Uterus (tissue), 4 donors: ENCODE measurements around the gene CAMK2D. TPM values are rescaled to one million over a fixed set of nuclear protein-coding genes. Genes with fewer than 3 reads are reported as not detected.
"Not testable (repeated sequence)": the region's sequence is repeated elsewhere in the genome, so short reads cannot be mapped to it uniquely, and the experiment has no call there.

Experiments used
- DNase-seq, 2 donors: peaks; one replicate each; pipeline ENCODE4 v3.0.0-alpha.2; 2019 to 2020
- H3K27ac ChIP-seq, 2 donors: fragments of 200-600 bp; sonication (generic); 1 replicate in 1 of 2; 2 replicates in 1 of 2; pipeline ENCODE4 v1.5.1; 2016 to 2018
- H3K27me3 ChIP-seq, 2 donors: fragments of 200-600 bp; sonication (generic); one replicate each; pipeline ENCODE4 v1.5.1; 2018 to 2019; ENCODE audit warnings: control low read depth in 1 of 2
- H3K36me3 ChIP-seq, 2 donors: fragments of 200-600 bp; sonication (generic); one replicate each; pipeline ENCODE4 v1.5.1; 2019; ENCODE audit warnings: control low read depth in 1 of 2
- H3K4me1 ChIP-seq, 2 donors: fragments of 200-600 bp; sonication (generic); one replicate each; pipeline ENCODE4 v1.5.1; 2018 to 2019; ENCODE audit warnings: control low read depth in 1 of 2
- H3K4me3 ChIP-seq, 2 donors: fragments of 200-600 bp; sonication (generic); 1 replicate in 1 of 2; 2 replicates in 1 of 2; pipeline ENCODE4 v1.5.1; 2018 to 2019; ENCODE audit warnings: mild to moderate bottlenecking in 1 of 2
- H3K9me3 ChIP-seq, 2 donors: fragments of 200-600 bp; sonication (generic); one replicate each; pipeline ENCODE4 v1.5.1; 2019; ENCODE audit warnings: control low read depth in 1 of 2
- POLR2A ChIP-seq, 2 donors: fragments of 450-650 bp; IDR thresholded peaks; one replicate each; pipeline ENCODE4 v1.6.1; 2016; ENCODE audit warnings: antibody characterized with exemption in 2 of 2, mild to moderate bottlenecking in 1 of 2, moderate library complexity in 1 of 2
- intact Hi-C: fragments of 100-400 bp; cut with DNase I; formaldehyde crosslinking; loops from one replicate; pipeline ENCODE4 v1.15.1; 2023; ENCODE audit warnings: low total_unique reads
- total RNA-seq, 4 donors: library from RNA; depleted of rRNA in 3 of 4; stranded (reverse); fragments of >200 nt in 3 of 4; gene quantifications; one replicate each; pipeline versions ENCODE4 v1.1.0 to v1.2.4, GENCODE V29; 2014 to 2023
- TF ChIP-seq, protein P1 (sequence below), 4 experiments: fragments of 200-600 bp in 2 of 4; fragments of 450-650 bp in 2 of 4; sonication (generic) in 2 of 4; IDR thresholded peaks; one replicate each; pipeline ENCODE4 v1.5.1; 2016 to 2019; ENCODE audit warnings: antibody characterized with exemption in 4 of 4, mild to moderate bottlenecking in 2 of 4, moderate library complexity in 1 of 4
- donor health status: DM: yes; HTN: yes; CAD: no.

Gene CAMK2D
- total RNA-seq: 10 to 100 TPM; 41.5 to 95.3 (median 54.3) TPM

DNA sequence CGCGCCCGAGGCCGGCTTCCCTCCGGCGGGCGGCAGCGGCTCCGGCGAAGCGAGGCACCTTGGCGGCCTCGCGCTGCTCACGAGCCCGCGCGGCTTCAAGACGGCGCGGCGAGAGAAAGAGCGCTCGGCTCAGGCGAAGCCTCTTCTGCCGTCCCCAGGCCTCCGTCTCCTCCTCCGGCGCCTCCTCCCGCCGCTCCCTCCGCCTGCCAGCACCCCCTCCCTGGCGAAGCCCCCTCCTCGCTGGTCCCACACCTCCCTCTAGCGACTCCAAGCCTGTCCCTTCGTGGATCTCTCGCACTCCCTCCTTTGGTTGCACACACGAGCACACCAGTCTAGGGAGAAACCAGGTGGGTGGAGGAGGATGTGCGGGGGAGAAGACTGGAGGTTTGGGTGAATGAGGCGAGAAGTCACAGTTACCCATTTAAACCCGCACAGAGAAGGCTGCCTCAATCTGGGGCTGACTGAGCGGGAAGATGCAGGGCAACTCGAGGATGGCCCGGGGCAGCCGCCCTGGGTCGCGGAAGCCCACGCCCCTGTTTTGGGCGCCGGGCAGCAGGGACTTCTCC is at the start of gene CAMK2D:
Gene CAMK2D (minus strand): TSS at position 119 of the 566 bp plus-strand sequence. CDS start 670 bp downstream, outside the sequence.
- peak within 1 kb of the TSS; percentile 97 to 100 for H3K27ac ChIP-seq
- H3K27me3 ChIP-seq: no peaks in the 10 kb centered on the region
- peak within 1 kb of the TSS; percentile 68 to 92 for H3K4me3 ChIP-seq
- DNase-seq: peak; percentile 87 to 89
- TF ChIP-seq, protein P1, sequence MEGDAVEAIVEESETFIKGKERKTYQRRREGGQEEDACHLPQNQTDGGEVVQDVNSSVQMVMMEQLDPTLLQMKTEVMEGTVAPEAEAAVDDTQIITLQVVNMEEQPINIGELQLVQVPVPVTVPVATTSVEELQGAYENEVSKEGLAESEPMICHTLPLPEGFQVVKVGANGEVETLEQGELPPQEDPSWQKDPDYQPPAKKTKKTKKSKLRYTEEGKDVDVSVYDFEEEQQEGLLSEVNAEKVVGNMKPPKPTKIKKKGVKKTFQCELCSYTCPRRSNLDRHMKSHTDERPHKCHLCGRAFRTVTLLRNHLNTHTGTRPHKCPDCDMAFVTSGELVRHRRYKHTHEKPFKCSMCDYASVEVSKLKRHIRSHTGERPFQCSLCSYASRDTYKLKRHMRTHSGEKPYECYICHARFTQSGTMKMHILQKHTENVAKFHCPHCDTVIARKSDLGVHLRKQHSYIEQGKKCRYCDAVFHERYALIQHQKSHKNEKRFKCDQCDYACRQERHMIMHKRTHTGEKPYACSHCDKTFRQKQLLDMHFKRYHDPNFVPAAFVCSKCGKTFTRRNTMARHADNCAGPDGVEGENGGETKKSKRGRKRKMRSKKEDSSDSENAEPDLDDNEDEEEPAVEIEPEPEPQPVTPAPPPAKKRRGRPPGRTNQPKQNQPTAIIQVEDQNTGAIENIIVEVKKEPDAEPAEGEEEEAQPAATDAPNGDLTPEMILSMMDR (IDR thresholded peaks at IDR 0.05): peak; percentile 63 to 72 (median 67)
- TF ChIP-seq POLR2A (IDR thresholded peaks at IDR 0.05): peak; percentile 30 to 61
- no peaks in the 10 kb centered on the region for H3K9me3 ChIP-seq
- H3K36me3 ChIP-seq: no peaks in the 10 kb centered on the region
- peaks cover 4 to 6% of the 10 kb centered on the region in 2 donors for H3K4me1 ChIP-seq
- intact Hi-C loops: loop anchor here (10.0 kb wide), 2 partner anchors 217 to 367 kb away; no protein-coding TSS in a partner anchor

DNA sequence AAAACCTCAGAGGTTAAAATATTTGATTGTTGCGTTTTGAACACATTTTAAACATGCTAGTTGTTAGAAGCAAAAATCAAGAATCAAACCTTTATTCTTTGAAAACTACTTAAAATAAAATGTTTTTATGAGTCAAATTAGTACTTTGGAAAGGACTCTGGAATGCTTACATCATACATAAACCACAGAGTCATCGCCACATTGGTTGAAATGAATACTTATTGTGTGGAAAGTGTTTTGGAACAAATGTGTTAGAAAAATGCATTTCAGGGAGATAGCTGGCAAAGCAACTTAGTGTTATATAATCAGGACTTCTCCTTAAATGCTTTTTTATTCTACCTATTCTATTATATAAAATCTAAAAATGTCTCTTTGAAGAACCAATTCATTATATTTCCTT is 49.4 kb upstream of the CAMK2D start:
- Histone ChIP-seq H3K4me1 (no peaks in the 10 kb centered on the region), H3K27ac (no peak overlapping the region), H3K27me3 (no peaks in the 10 kb centered on the region), H3K36me3 (no peaks in the 10 kb centered on the region), H3K9me3 (no peaks in the 10 kb centered on the region), H3K4me3 (no peak overlapping the region)
- intact Hi-C loops: no loop called here
- TF ChIP-seq POLR2A (IDR thresholded peaks at IDR 0.05): no peak
- TF ChIP-seq, protein P1 (IDR thresholded peaks at IDR 0.05): no peak
- no peak for DNase-seq

DNA sequence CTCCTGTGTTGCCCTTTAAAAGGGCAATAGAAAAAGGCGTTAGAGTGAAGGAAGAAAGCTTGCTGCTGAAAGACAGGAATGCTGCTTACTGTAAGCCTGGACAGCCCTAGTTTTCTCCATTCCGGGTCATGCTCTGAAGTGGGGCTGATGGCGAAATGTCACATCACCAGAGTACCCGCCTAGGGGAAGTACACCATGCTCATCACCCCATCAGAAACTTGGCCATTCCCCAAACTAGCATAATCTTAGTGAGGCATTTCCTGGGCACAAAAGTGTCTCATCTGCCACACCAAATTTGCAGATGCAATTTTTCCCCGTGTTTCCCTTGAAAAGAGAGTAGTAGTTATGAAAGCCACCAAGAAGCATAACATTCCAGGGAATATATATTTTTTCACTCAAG is 47.8 kb upstream of the CAMK2D start:
- H3K36me3 ChIP-seq: no peaks in the 10 kb centered on the region
- H3K4me1 ChIP-seq: no peaks in the 10 kb centered on the region
- intact Hi-C loops: no loop called here
- no peak overlapping the region for H3K27ac ChIP-seq
- TF ChIP-seq POLR2A (IDR thresholded peaks at IDR 0.05): no peak
- TF ChIP-seq, protein P1 (IDR thresholded peaks at IDR 0.05): no peak
- H3K4me3 ChIP-seq: no peak overlapping the region
- no peaks in the 10 kb centered on the region for H3K9me3 ChIP-seq
- no peaks in the 10 kb centered on the region for H3K27me3 ChIP-seq
- peak in 1 of 2 donors; percentile 14 for DNase-seq

DNA sequence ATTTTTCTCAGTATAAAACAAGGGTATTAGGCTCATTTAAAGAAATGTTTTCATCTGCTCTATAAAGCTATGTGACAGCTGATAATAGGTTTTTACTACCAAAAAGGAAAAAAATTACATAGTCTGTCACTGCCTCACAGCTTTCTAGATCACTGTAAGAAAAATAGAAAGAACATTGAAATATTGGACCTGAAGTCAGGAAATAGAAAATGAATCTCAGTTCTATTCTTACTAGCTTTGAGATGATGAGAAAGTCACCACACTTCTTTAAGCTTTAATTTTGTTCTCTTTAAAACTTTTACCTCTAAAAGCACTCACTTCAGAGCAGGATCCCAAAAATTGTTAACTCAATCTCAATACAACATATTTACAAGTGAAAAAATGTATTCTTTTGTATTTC is 45.3 kb upstream of the CAMK2D start:
- intact Hi-C loops: no loop called here

DNA sequence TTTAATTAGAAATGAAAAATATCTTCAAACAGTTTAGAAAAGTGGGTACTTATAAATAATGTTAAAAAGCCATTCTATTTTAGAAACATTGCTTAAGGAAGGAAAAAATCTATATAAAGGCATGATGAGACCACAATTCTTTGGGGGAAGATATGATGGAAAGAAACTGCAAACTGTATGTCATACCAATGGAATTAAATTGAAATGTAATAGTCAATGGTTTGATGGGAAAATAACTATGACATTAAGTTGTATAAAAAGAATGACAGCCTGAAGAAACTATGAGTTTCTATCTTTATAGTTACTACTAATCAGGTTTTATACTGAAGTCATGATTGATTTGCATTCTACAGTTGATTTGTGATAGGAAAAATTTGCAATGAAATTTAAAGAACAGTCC is 40.3 kb upstream of the CAMK2D start:
- Histone ChIP-seq H3K27ac (no peak overlapping the region), H3K9me3 (no peaks in the 10 kb centered on the region), H3K4me1 (no peaks in the 10 kb centered on the region), H3K4me3 (no peak overlapping the region), H3K36me3 (no peaks in the 10 kb centered on the region), H3K27me3 (no peaks in the 10 kb centered on the region)
- TF ChIP-seq, protein P1 (IDR thresholded peaks at IDR 0.05): no peak
- TF ChIP-seq POLR2A (IDR thresholded peaks at IDR 0.05): no peak
- DNase-seq: no peak
- intact Hi-C loops: no loop called here

More for the DNA sequence above, 45.3 kb upstream of the CAMK2D start:
- no peak overlapping the region for H3K4me3 ChIP-seq
- DNase-seq: no peak
- no peaks in the 10 kb centered on the region for H3K27me3 ChIP-seq
- H3K27ac ChIP-seq: no peak overlapping the region
- TF ChIP-seq, protein P1 (IDR thresholded peaks at IDR 0.05): no peak
- H3K4me1 ChIP-seq: no peaks in the 10 kb centered on the region
- H3K9me3 ChIP-seq: no peaks in the 10 kb centered on the region
- H3K36me3 ChIP-seq: no peaks in the 10 kb centered on the region

DNA sequence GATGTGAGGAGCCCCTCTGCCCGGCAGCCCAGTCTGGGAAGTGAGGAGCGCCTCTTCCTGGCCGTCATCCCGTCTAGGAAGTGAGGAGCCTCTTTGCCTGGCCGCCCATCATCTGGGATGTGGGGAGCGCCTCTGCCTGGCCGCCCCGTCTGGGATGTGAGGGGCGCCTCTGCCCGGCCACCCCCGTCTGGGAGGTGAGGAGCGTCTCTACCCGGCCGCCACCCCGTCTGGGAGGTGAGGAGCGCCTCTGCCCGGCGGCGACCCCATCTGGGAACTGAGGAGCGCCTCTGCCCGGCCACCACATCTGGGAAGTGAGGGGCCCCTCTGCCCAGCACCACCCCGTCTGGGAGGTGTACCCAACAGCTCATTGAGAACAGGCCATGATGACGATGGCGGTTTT is 34.8 kb upstream of the CAMK2D start:
- H3K27ac ChIP-seq, H3K4me1 ChIP-seq, intact Hi-C loops, H3K36me3 ChIP-seq, H3K9me3 ChIP-seq, DNase-seq, H3K4me3 ChIP-seq, H3K27me3 ChIP-seq: not testable (repeated sequence)
